Endothelial cell of umbilical vein (primary cell): Measurements from ENCODE around the gene TNFRSF8. TPM values are rescaled to one million over a fixed set of nuclear protein-coding genes. Genes with fewer than 3 reads are reported as not detected.
A peak's percentile ranks its signal among the peaks of the same experiment; 100 is the strongest.

Source experiments
- BruUV-seq: library from RNA; stranded (reverse); fragments of 400-500 nt; replicated peaks from 2 replicates; lab custom pipeline; 2021; lab: Mats Ljungman, UMichigan
- CTCF ChIA-PET: fragments of 300-600, 350-600 bp; sonication (Branson Sonifier 250); formaldehyde crosslinking; loops from one replicate; lab custom pipeline; 2021; ENCODE audit warnings: antibody characterized with exemption, inconsistent platforms; lab: Charles Lee
- POLR2A ChIA-PET: fragments of 300-600, 350-600 bp; sonication (Branson Sonifier 250); formaldehyde crosslinking; loops from one replicate; lab custom pipeline; 2021; ENCODE audit warnings: antibody characterized with exemption, inconsistent platforms; lab: Charles Lee
- DNase-seq: peaks from one replicate; pipeline ENCODE4 v3.0.0-alpha.2; 2011; ENCODE audit warnings: low read depth, low spot score
- FAIRE-seq: peaks from 2 replicates; lab custom pipeline; 2011; peaks lifted over from hg19 to GRCh38; lab: Jason Lieb, UNC
- H2AFZ ChIP-seq: 2 replicates; pipeline ENCODE4 v1.6.0; 2012; ENCODE audit warnings: low read depth, low read length, control low read depth, inconsistent platforms
- H3K27ac ChIP-seq: 2 replicates; pipeline ENCODE4 v1.5.1; 2011; ENCODE audit warnings: low read depth, mild to moderate bottlenecking, control low read depth, low read length, moderate library complexity; ENCODE audit not compliant: insufficient read depth
- H3K27me3 ChIP-seq, 2 experiments: 2 replicates each; pipeline versions ENCODE4 v1.6.0 to v1.6.1; 2011; ENCODE audit warnings: low read length in 2 of 2, mixed read lengths in 1 of 2; ENCODE audit not compliant: control insufficient read depth in 2 of 2, insufficient read depth in 2 of 2
- H3K36me3 ChIP-seq, 2 experiments: 2 replicates in 1 of 2; 3 replicates in 1 of 2; pipeline ENCODE4 v1.5.1; 2011; ENCODE audit warnings: low read length in 2 of 2, mild to moderate bottlenecking in 1 of 2, moderate library complexity in 1 of 2; ENCODE audit not compliant: control insufficient read depth in 2 of 2, insufficient read depth in 2 of 2; ENCODE audit errors: extremely low read depth in 1 of 2
- H3K4me1 ChIP-seq: 3 replicates; pipeline ENCODE4 v1.5.1; 2011; ENCODE audit warnings: mild to moderate bottlenecking, low read length; ENCODE audit not compliant: control insufficient read depth, insufficient read depth; ENCODE audit errors: extremely low read depth
- H3K4me2 ChIP-seq: 2 replicates; pipeline ENCODE4 v1.6.1; 2011; ENCODE audit warnings: low read length, control low read depth, mixed read lengths; ENCODE audit not compliant: insufficient read depth
- H3K4me3 ChIP-seq, 3 experiments: fragments of 200-600 bp in 1 of 3; sonication (generic), shearing (Covaris generic) in 1 of 3; replicated peaks in 1 of 3; 2 replicates each; pipeline ENCODE4 v1.5.1; 2011 to 2016; ENCODE audit warnings: control low read depth in 3 of 3, low read length in 3 of 3, mild to moderate bottlenecking in 2 of 3, inconsistent platforms in 1 of 3, low read depth in 1 of 3, moderate library complexity in 1 of 3; ENCODE audit not compliant: insufficient read depth in 1 of 3
- H3K79me2 ChIP-seq: 2 replicates; pipeline ENCODE4 v1.6.0; 2012; ENCODE audit warnings: low read length, inconsistent platforms; ENCODE audit not compliant: control insufficient read depth, insufficient read depth
- H3K9ac ChIP-seq: replicated peaks from 2 replicates; pipeline ENCODE3; 2011; ENCODE audit warnings: low read length, control low read depth; ENCODE audit not compliant: insufficient read depth; ENCODE audit errors: extremely low read depth
- H3K9me1 ChIP-seq: replicated peaks from 3 replicates; pipeline ENCODE4 v1.6.0; 2011; ENCODE audit warnings: mild to moderate bottlenecking, low read length; ENCODE audit not compliant: control insufficient read depth, insufficient read depth; ENCODE audit errors: extremely low read depth
- H3K9me3 ChIP-seq: replicated peaks from 2 replicates; pipeline ENCODE4 v1.5.1; 2012; ENCODE audit warnings: low read length, inconsistent platforms; ENCODE audit not compliant: control insufficient read depth, insufficient read depth
- H4K20me1 ChIP-seq: replicated peaks from 2 replicates; pipeline ENCODE3; 2011; ENCODE audit warnings: mild to moderate bottlenecking, low read length; ENCODE audit not compliant: control insufficient read depth, insufficient read depth; ENCODE audit errors: extremely low read depth
- CTCF ChIP-seq, 2 donors: IDR thresholded peaks; 1 replicate in 1 of 2; 2 replicates in 1 of 2; pipeline ENCODE4 v1.5.1; 2011; ENCODE audit warnings: low read length in 2 of 2, mild to moderate bottlenecking in 2 of 2, moderate library complexity in 2 of 2, control low read depth in 1 of 2, inconsistent platforms in 1 of 2, low read depth in 1 of 2; ENCODE audit not compliant: insufficient read depth in 1 of 2; ENCODE audit errors: extremely low read depth in 1 of 2
- EZH2 ChIP-seq: IDR thresholded peaks from 2 replicates; pipeline ENCODE4 v1.6.1; 2012; ENCODE audit warnings: borderline replicate concordance, low read depth, mild to moderate bottlenecking, moderate library complexity, low read length, inconsistent platforms; ENCODE audit not compliant: severe bottlenecking
- FOS ChIP-seq: IDR thresholded peaks from 2 replicates; pipeline ENCODE4 v1.6.1; 2011; ENCODE audit warnings: mild to moderate bottlenecking, low read length, moderate library complexity, borderline replicate concordance; ENCODE audit not compliant: insufficient read depth
- GATA2 ChIP-seq: IDR thresholded peaks from 2 replicates; pipeline ENCODE4 v1.7.0; 2011; ENCODE audit warnings: low read depth, mild to moderate bottlenecking, moderate library complexity, mixed read lengths, low read length; ENCODE audit not compliant: insufficient read length, insufficient read depth
- JUN ChIP-seq: IDR thresholded peaks from 2 replicates; pipeline ENCODE4 v1.6.1; 2011; ENCODE audit warnings: borderline replicate concordance, low read depth; ENCODE audit not compliant: insufficient read length, insufficient read depth
- MYC ChIP-seq: IDR thresholded peaks from one replicate; pipeline ENCODE4 v1.6.1; 2011; ENCODE audit warnings: mild to moderate bottlenecking, low read depth, low read length
- POLR2A ChIP-seq: IDR thresholded peaks from 2 replicates; pipeline ENCODE4 v1.6.1; 2012; ENCODE audit warnings: low read depth, mild to moderate bottlenecking, control low read depth, low read length
- POLR2AphosphoS5 ChIP-seq: IDR thresholded peaks from 2 replicates; pipeline ENCODE4 v1.6.1; 2012; ENCODE audit warnings: low read depth, mild to moderate bottlenecking, control low read depth, low read length, moderate library complexity; ENCODE audit not compliant: insufficient read depth
- dilution Hi-C: fragments of 300-500 bp; cut with MboI; formaldehyde crosslinking; loops from one replicate; pipeline ENCODE4 v1.15.0; 2019; ENCODE audit warnings: low sequenced_read_pairs; ENCODE audit not compliant: extremely low pct_ligation_motif_present
- intact Hi-C: fragments of 100-400 bp; cut with micrococcal nuclease; formaldehyde crosslinking; loops from one replicate; pipeline ENCODE4 v1.10.0; 2022
- polyA plus RNA-seq, 4 experiments: library from polyadenylated mRNA; depleted of rRNA in 3 of 4; stranded (reverse) in 3 of 4; unstranded in 1 of 4; fragments of >200 nt; gene quantifications; 2 replicates each; pipeline versions ENCODE4 v1.2.1 to v1.2.3, GENCODE V29; 2011 to 2012; ENCODE audit warnings: missing spikeins in 1 of 4
- total RNA-seq: library from RNA; stranded (reverse); gene quantifications from 2 replicates; pipeline ENCODE4 v1.2.3, GENCODE V29; 2021
- TF ChIP-seq, protein P1 (sequence below): IDR thresholded peaks from 2 replicates; pipeline ENCODE4 v1.6.1; 2011; ENCODE audit not compliant: insufficient read depth, insufficient read length

Gene TNFRSF8
- total and polyA plus RNA-seq, 2 donors (not counting 3 experiments of a cell fraction or from before 2014, with no cell fraction given): 0.47 TPM; not detected in 1

- Histone ChIP-seq H3K9me3 (no peaks in the 10 kb centered on the region), H3K9me1 (no peaks in the 10 kb centered on the region), H3K9ac (peak overlapping the region; percentile 53), H3K4me2 (peak overlapping the region; percentile 74), H3K36me3 (peaks cover 2 to 9% of the 10 kb centered on the region in 2 experiments), H3K27me3 (no peaks in the 10 kb centered on the region), H2AFZ (peak overlapping the region; percentile 75), H3K79me2 (peaks cover 10% of the 10 kb centered on the region), H3K27ac (no peak overlapping the region), H3K4me3 (peak overlapping the region; percentile 11 to 87 (median 70)), H3K4me1 (no peaks in the 10 kb centered on the region), H4K20me1 (no peaks in the 10 kb centered on the region)
- TF ChIP-seq EZH2: no peak
- TF ChIP-seq GATA2: no peak
- TF ChIP-seq MYC: no peak
- no peak for TF ChIP-seq FOS
- TF ChIP-seq, protein P1, sequence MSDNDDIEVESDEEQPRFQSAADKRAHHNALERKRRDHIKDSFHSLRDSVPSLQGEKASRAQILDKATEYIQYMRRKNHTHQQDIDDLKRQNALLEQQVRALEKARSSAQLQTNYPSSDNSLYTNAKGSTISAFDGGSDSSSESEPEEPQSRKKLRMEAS: no peak
- no peak for TF ChIP-seq POLR2A
- TF ChIP-seq JUN: no peak
- TF ChIP-seq CTCF (IDR thresholded peaks at IDR 0.05; ENCODE audit: extremely low read depth in 1 of 2, insufficient read depth in 1 of 2, low read depth in 1 of 2, low read length in 2 of 2): no peak
- TF ChIP-seq POLR2AphosphoS5: no peak
- no TSS peak for BruUV-seq
- FAIRE-seq (peak; percentile 75), DNase-seq (peak; percentile 30)
- dilution Hi-C loops (no loop called here), intact Hi-C loops (loop anchor here (1.0 to 2.0 kb wide), 2 partner anchors 39 to 111 kb away; partner anchors contain the start of gene MFN2)
- CTCF ChIA-PET: interaction anchor here (1.9 kb wide), 1 partner anchor 18 kb away, joined by 5 read pairs; no protein-coding TSS in a partner anchor
- POLR2A ChIA-PET: interaction anchor here (1.0 to 2.8 kb wide), 3 partner anchors 40 to 112 kb away, joined by 4 to 22 read pairs (median 22); partner anchors contain the start of gene MFN2
These were observed 43.1 kb upstream of the TNFRSF8 start for GRCh38 chr1:12019858-12020509.
